ENCODE data around the gene PMPCA.

- TF ChIP-seq SUZ12 (IDR thresholded peaks at IDR 0.05) (no peak), SP1 (IDR thresholded peaks at IDR 0.05) (no peak), ELF4 (IDR thresholded peaks at IDR 0.05) (no peak), BHLHE40 (IDR thresholded peaks at IDR 0.05; ENCODE audit: borderline replicate concordance) (no peak), FOXM1 (IDR thresholded peaks at IDR 0.05; ENCODE audit: borderline replicate concordance) (no peak), ARNT (IDR thresholded peaks at IDR 0.05) (no peak), NFRKB (IDR thresholded peaks at IDR 0.05) (no peak), FOXK2 (IDR thresholded peaks at IDR 0.05) (no peak)
- TF ChIP-seq, protein P1, sequence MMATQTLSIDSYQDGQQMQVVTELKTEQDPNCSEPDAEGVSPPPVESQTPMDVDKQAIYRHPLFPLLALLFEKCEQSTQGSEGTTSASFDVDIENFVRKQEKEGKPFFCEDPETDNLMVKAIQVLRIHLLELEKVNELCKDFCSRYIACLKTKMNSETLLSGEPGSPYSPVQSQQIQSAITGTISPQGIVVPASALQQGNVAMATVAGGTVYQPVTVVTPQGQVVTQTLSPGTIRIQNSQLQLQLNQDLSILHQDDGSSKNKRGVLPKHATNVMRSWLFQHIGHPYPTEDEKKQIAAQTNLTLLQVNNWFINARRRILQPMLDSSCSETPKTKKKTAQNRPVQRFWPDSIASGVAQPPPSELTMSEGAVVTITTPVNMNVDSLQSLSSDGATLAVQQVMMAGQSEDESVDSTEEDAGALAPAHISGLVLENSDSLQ (IDR thresholded peaks at IDR 0.05), result no peak
Measured at GRCh38 chr9:136438548-136439480, 28.4 kb downstream of the PMPCA start.

Measured in HEK293T (cell line).